Esophagus muscularis mucosa (tissue), 4 donors: ENCODE measurements around the gene AIDA.
"Not testable (repeated sequence)": the region's sequence is repeated elsewhere in the genome, so short reads cannot be mapped to it uniquely, and the experiment has no call there.

Experiments used
- CTCF ChIP-seq, 3 experiments: fragments of 200-600 bp in 2 of 3; fragments of 450-650 bp in 1 of 3; sonication (generic) in 2 of 3; IDR thresholded peaks; one replicate each; pipeline ENCODE4 v1.5.1; 2017 to 2019; ENCODE audit warnings: antibody characterized with exemption in 3 of 3, mild to moderate bottlenecking in 2 of 3, moderate library complexity in 1 of 3
- EP300 ChIP-seq: sonication (generic); formaldehyde crosslinking; IDR thresholded peaks from one replicate; pipeline ENCODE4 v1.6.1; 2017; ENCODE audit warnings: antibody characterized with exemption
- POLR2A ChIP-seq: fragments of 450-650 bp; IDR thresholded peaks from one replicate; pipeline ENCODE4 v1.6.1; 2017; ENCODE audit warnings: antibody characterized with exemption, moderate library complexity, mild to moderate bottlenecking, low read depth
- POLR2AphosphoS5 ChIP-seq, 2 donors: sonication (generic); formaldehyde crosslinking; IDR thresholded peaks; one replicate each; pipeline ENCODE4 v1.6.1; 2017; ENCODE audit warnings: antibody characterized with exemption in 2 of 2

GRCh38 chr1:222741630-222742457 lies 29.6 kb upstream of the AIDA start:
- not testable (repeated sequence) for TF ChIP-seq CTCF (IDR thresholded peaks at IDR 0.05); POLR2A; POLR2AphosphoS5 (IDR thresholded peaks at IDR 0.05); EP300
